ENCODE results near the gene KIF20A. TPM values are rescaled to one million over a fixed set of nuclear protein-coding genes. Genes with fewer than 3 reads are reported as not detected.

Gene KIF20A
- total and polyA plus RNA-seq, 2 experiments from 2014 or later: 41.0 to 60.4 TPM

- Histone ChIP-seq H4K20me1 (replicated peaks; ENCODE audit: insufficient read depth) (no peaks in the 10 kb centered on the region), H3K4me2 (no peak overlapping the region), H3F3A (replicated peaks; ENCODE audit: low read depth) (no peaks in the 10 kb centered on the region), H3K36me3 (ENCODE audit: insufficient read depth) (no peaks in the 10 kb centered on the region), H2AFZ (no peak overlapping the region), H3K4me3 (no peak overlapping the region), H3K79me2 (replicated peaks; ENCODE audit: insufficient read depth) (no peaks in the 10 kb centered on the region), H3K9me2 (ENCODE audit: insufficient read depth) (no peaks in the 10 kb centered on the region), H3K27ac (ENCODE audit: low read depth) (no peak overlapping the region), H3K4me1 (ENCODE audit: insufficient read depth) (no peaks in the 10 kb centered on the region), H3K27me3 (ENCODE audit: insufficient read depth) (no peaks in the 10 kb centered on the region)
- DNase-seq (ENCODE audit: low spot score) (no peak), ATAC-seq (no peak)
- TF ChIP-seq ZNF462 (CRISPR knock-in tag; IDR thresholded peaks at IDR 0.05) (no peak), JUNB (IDR thresholded peaks at IDR 0.05; ENCODE audit: unreplicated experiment) (no peak), ETS1 (IDR thresholded peaks at IDR 0.05) (no peak), REST (IDR thresholded peaks at IDR 0.05; ENCODE audit: unreplicated experiment) (no peak), CREB1 (CRISPR knock-in tag; IDR thresholded peaks at IDR 0.05; ENCODE audit: low read depth) (no peak), ZNF114 (CRISPR knock-in tag; IDR thresholded peaks at IDR 0.05) (no peak)
- H3K4me1 Mint-ChIP-seq: peaks cover 2% of the 10 kb centered on the region; the same call in 1 of the 3 replicates
- no peak overlapping the region for H3K4me3 Mint-ChIP-seq
- no peaks in the 10 kb centered on the region for H3K9me3 Mint-ChIP-seq
- H3K27me3 Mint-ChIP-seq (ENCODE audit: insufficient read depth, low read depth, poor library complexity): peaks cover 4% of the 10 kb centered on the region
- no peak overlapping the region for H3K27ac Mint-ChIP-seq
- no peaks in the 10 kb centered on the region for H3K36me3 Mint-ChIP-seq (ENCODE audit: low read depth)
These were observed 49.6 kb upstream of the KIF20A start for GRCh38 chr5:138129347-138129746.
